NCI-H2227 (cell line): ENCODE results near the gene FAM89B.
A peak's percentile ranks its signal among the peaks of the same experiment; 100 is the strongest.
"Not testable (repeated sequence)": the region's sequence is repeated elsewhere in the genome, so short reads cannot be mapped to it uniquely, and the experiment has no call there.

Experiments
- DNase-seq: peaks from one replicate; lab custom pipeline; 2025; ENCODE audit not compliant: unreplicated experiment; lab: John Stamatoyannopoulos, UW

FAM89B gene

DNA sequence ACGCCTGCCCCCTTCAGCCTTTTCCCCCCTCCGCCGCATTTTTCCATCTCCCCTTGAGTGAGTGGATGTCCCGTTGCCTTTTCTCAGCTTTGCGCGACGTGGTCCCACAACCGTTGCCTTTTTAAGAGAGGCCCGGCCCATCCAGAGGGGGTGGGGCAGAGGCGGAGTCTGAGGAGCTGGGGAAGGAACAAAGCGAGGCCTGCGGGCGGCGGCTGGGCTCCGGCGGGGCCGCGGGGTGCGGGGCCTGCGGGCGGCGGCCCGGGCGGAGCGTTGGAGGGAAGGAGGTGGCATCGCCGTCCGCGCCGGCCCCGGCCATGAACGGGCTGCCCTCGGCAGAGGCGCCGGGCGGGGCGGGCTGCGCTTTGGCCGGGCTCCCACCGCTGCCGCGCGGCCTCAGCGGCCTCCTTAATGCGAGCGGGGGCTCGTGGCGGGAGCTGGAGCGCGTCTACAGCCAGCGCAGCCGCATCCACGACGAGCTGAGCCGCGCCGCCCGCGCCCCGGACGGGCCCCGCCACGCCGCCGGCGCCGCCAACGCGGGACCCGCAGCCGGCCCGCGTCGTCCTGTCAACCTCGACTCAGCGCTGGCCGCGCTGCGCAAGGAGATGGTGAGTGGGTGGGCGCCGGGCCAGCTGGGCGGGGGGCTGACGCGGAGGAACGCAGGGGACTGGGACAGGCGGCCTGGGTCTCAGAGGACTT lies at the start of gene FAM89B:
Gene FAM89B (plus strand): TSS at position 183 of the 696 bp plus-strand sequence. CDS start 132 bp downstream, at position 315.
- peak; percentile 90 for DNase-seq

DNA sequence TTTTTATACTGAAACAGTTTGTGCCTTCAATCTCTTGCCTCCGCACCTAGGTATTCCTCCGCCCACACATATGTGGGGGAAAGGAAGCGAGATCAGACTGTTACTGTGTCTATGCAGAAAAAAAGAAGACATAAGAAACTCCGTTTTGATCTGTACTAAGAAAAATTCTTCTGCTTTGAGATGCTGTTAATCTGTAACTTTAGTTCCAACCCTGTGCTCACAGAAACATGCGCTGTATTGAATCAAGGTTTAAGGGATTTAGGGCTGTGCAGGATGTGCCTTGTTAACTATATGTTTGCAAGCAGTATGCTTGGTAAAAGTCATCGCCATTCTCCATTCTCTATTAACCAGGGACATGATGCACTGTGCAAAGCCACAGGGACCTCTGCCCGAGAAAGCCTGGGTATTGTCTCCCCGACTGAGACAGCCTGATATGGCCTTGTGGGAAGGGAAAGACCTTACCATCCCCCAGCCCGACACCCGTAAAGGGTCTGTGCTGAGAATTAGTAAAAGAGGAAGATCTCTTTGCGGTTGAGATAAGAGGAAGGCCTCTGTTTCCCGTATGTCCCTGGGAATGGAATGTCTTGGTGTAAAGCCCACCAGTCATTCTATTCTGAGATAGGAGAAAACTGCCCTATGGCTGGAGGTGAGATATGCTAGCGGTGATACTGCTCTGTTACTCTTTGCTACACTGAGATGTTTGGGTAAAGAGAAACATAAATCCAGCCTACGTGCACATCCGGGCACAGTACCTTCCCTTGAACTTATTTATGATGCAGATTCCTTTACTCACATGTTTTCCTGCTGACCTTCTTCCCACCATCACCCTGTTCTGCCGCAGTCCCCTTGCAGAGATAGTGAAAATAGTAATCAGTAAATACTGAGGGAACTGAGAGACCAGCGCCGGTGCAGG lies 49.4 kb upstream of the FAM89B start:
- DNase-seq: not testable (repeated sequence)

GRCh38 chr11:65523631-65523968 lies 48.7 kb upstream of the FAM89B start:
- not testable (repeated sequence) for DNase-seq

- no peak for DNase-seq
Observed at GRCh38 chr11:65524014-65524740, 48.2 kb upstream of the FAM89B start.

DNA sequence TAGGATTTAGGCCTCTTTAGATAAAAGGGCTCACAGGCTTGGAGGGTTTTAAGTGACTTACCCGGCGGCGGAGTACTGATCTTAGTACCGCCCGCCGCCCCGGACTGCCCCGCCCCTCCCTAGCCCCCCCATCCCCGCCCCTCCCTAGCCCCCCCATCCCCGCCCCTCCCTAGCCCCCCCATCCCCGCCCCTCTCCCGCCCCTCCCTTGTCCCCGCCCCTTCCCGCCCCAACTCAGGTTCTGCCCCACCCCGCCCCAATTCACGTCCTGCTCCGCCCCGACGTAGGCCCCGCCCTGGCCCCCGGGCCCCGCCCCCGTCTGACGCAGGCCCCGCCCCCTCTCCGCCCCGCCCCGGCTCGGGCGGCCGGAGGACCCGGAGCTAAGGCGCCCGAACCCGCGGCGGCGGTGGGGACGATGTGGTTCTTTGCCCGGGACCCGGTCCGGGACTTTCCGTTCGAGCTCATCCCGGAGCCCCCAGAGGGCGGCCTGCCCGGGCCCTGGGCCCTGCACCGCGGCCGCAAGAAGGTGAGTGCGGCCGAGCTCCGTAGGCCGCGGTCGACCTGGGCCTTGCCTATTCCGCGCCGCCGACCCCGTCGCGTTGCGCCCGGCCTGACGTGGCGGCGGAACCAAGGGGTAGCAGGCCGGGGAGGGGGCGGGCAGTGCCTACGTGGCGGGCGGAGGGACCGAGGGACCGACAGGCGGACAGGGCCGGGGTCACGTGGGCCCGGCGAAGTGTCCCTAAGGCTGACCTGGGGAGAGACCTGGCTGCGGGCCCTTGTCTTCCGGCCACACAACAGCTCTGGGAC lies 47.4 kb upstream of the FAM89B start, which contains the start of gene SCYL1:
Gene SCYL1 (plus strand): TSS at position 343 of the 805 bp plus-strand sequence. CDS start 71 bp downstream, at position 414.
- peak; percentile 85 for DNase-seq

- DNase-seq: no peak
Observed at GRCh38 chr11:65525546-65526480, 46.5 kb upstream of the FAM89B start.

DNA sequence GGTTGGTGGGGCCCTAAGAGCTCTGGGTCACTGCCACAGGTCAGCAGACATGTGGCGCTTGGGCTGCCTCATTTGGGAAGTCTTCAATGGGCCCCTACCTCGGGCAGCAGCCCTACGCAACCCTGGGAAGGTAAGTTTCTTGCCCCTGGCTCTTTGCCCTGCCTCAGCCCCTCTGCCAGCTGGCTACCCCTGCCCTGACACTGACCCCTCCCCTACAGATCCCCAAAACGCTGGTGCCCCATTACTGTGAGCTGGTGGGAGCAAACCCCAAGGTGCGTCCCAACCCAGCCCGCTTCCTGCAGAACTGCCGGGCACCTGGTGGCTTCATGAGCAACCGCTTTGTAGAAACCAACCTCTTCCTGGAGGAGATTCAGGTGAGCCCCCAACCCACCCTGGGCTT lies 45.6 kb upstream of the FAM89B start:
- DNase-seq: no peak

GRCh38 chr11:65528819-65529350 lies 43.5 kb upstream of the FAM89B start:
- DNase-seq: no peak

DNA sequence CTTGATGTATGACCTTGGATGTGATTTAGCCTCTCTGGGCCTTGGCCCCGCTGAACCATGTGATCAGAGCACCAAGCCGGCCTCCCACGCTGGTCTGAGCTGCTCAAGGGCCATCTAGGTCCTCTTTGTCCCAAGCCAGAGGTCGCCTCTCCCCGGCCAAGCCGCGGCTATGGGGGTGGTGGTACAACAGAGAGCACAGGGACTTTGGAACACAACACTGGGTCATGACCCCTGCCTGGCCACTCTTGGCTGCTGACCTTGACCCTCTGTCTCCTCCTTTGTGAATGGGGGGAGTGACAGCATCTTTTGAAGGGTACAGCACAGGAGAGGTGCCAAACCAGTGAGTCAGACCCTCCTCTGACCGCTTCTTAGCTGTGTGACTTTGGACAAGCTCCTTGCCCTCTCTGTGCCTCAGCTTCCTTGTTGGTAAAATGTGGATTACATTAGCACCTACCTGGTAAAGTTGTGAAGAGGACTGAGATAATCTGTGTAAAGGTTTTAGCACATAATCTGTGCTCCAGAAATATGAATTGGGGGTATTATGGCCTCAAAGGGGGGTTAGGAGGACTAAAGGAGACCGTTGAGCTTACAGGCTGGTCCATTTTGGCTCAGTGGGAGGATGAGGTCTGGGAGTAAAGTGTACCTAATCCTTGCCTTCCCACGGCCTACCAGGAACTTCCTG lies 42.7 kb upstream of the FAM89B start:
- DNase-seq: no peak

DNA sequence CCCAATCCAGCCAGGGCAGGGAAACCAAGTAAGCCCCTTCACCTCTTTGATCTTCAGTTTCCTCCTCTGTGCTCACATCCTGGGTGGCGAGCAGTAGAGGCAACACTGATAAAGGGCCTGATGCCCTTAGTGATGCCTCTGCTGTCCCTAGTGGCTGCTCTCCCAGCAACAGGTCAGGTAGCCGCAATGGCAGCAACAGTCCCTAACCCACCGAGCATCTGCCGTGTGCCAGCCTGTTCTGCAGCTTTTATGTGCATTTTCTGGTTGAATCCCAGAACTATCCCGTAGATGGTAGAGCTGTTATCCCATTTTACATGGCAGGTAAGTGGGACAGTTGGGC lies 42.2 kb upstream of the FAM89B start:
- DNase-seq: no peak

DNA sequence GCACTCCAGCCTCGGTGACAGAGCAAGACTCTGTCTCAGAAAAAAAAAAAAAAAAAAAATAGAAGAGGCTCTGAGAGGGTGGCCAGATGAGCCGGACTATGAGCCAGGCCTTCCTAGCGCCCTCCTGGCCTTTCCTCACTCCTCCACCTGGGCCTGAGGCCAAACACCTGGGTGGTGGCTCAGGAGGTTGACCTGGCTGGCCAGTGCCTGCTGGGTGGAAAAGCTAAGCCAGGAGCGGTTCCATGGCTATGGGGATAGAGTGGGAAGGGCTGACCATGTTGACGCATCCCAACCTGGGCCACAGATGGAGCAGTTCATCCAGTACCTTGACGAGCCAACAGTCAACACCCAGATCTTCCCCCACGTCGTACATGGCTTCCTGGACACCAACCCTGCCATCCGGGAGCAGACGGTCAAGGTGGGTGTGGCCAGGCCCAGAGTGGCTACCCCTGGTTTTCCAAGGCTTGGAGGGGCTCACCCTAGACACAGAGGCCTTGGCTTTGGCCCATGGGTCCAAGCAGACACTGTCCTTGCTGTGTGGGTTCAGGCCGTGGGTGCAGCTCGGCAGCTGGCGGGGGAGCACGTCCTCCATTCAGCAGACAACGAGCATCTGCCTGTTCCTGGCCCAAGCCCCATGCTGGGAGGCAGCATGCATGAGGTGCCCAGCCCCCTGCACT lies 39.8 kb upstream of the FAM89B start:
- DNase-seq: no peak

DNA sequence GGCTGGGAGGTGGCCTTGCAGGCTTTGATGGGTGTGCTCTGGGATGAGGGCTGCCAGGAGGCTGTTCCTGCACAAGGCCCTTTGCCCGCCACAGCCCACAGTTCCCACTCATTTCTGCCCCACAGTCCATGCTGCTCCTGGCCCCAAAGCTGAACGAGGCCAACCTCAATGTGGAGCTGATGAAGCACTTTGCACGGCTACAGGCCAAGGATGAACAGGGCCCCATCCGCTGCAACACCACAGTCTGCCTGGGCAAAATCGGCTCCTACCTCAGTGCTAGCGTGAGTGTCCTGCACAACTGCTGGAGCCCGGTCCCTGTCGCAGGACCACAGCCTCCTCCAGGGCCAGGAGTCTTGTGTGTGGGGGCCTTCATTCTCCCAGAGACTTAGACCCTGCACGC lies 37.2 kb upstream of the FAM89B start:
- no peak for DNase-seq

DNA sequence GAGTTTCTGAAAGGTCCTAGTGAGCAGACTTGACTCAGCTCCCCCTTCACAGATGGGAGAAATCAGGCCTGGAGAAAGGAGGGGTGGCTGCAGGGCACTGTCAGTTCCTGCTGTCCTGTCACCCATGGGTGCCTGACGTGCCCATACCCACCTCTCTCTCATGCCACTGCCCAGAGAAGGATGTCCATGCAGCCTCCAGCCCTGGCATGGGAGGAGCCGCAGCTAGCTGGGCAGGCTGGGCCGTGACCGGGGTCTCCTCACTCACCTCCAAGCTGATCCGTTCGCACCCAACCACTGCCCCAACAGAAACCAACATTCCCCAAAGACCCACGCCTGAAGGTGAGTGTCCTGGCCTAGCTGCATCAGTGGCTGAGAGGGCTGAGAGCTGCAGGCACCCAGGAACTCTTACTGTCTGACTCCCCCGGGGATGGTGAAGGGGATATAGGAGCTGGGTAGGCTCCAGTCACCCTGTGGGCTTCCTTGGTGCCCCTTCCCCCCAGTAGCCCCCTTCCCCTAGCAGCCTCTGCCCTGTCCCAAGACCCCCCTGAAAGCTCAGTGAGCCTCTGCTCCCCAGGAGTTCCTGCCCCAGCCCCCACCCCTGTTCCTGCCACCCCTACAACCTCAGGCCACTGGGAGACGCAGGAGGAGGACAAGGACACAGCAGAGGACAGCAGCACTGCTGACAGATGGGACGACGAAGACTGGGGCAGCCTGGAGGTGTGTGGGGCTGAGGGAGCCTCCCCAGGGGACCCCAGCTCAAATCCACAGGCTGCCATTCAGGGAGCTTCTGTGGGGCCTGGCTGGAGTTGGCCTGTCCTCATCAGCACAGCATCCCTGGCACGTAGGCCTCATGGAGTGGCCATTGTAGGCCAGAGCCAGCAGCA lies 35.7 kb upstream of the FAM89B start:
- no peak for DNase-seq

DNA sequence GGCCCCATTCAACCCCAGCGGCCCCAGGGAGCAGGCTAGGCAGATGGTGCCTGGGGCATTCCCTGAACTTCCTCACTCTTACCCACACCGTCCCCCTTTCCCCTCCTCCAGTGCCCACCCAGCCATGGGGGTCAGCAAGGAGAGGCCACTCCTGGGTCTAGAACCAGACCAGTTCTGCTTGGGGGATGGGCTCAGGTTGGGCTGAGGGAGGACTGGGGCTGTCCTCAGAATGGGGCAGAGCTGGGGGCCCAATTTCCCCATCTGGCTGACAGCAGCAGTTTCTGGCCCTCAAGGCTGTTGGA lies 35.1 kb upstream of the FAM89B start:
- DNase-seq: no peak

GRCh38 chr11:65537620-65538231 lies 34.6 kb upstream of the FAM89B start:
- no peak for DNase-seq

GRCh38 chr11:65538232-65538914 lies 34.0 kb upstream of the FAM89B start:
- no peak for DNase-seq
